ENCODE data around the gene RBBP8NL.

RBBP8NL gene

DNA sequence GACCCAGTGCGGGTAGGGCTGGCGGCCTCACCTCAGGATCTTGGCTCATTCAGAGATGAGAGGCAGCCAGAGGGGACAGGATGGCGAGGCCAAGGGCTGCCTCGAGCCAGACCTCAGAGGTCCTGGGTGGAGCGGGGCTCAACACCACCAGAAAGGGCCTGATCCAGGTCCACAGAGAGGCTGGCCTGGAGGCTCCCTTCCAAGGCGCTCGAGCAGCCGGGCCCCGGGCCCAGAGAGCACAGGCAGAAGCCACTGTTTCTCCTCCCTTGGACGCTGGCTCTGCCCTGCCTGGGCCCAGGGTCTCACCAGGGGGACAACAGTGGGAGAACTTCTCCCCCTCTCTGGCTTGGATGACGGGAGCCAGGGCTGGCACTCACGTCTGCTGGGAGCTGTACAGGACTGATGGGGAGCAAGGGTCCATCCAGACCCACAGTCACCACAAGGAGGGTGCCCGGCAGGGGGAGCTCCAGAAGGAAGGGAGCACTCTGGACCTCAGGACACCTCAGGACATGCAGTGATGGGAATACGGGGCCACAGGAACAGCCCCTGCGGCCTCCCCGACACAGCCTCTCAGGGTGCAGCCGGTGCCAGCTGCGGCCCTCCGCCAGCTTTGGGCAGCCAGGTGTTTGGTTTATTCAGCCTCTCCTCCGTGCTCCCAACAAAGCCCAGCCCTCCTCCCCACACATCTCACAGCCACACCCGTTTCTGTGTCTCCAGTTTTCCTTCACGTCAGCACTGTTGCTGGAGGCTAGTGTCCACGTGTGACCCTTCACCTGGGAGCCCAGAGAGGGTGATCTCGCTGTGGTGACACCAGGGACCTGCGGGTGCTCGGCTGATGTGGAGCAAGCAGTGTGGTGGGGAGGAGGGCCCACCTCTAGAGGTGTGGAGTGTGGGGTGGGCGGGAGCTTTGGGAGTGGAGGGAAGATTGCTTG is 31.8 kb downstream of the RBBP8NL start:
- TF ChIP-seq GATA1 (IDR thresholded peaks at IDR 0.05; ENCODE audit: low read depth, low read length) = no peak
- TF ChIP-seq POLR2A (IDR thresholded peaks at IDR 0.05; ENCODE audit: low read length) = no peak
- no peak for DNase-seq

DNA sequence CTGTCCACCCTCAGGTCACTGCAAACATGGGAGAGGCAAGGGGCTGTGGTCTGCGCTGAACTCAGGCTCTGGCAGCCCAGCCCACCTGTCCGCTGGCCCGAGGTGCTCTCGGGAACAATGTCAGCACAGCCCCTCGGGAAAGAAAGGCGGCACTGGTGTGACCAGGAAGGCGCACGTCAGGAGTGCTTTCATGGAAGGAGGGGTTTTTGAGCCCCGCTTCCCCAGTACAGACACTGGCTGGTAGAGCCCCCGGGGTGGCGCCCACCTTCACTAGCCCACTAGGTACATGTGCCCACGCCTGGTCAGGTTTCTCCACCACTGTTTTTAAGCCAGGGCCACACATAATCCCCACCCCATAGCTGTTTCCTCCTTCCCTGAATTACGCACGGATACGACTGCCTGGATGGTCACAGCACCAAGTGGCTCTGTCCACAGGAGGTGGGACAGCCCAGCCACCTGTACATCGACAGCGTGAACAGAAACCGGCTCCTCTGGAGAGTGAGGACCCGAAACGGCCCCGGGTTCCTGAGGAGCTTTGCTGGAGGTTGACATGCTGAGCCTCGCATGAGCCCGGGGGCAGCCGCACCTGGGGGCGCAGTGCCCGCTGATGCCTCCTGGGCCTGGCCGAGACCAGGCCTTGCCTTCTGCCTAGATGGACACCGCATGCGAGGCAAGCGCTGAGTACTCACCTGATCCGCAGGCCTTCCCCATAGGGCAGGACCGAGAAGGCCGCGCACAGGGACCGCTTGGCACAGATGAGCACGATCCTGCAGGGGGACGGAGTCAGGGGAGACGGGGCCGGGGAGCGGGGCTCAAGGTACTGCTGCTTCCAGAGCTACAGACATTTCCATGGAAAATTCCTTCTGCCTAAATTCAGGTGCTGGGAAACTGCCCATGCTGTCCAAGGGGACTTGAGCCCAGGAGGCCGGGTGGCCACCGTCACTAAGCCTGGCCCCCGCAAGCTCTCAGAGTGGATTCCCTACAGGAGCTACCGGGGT is 32.8 kb downstream of the RBBP8NL start:
- TF ChIP-seq GATA1 (IDR thresholded peaks at IDR 0.05; ENCODE audit: low read depth, low read length) = no peak
- DNase-seq = no peak

DNA sequence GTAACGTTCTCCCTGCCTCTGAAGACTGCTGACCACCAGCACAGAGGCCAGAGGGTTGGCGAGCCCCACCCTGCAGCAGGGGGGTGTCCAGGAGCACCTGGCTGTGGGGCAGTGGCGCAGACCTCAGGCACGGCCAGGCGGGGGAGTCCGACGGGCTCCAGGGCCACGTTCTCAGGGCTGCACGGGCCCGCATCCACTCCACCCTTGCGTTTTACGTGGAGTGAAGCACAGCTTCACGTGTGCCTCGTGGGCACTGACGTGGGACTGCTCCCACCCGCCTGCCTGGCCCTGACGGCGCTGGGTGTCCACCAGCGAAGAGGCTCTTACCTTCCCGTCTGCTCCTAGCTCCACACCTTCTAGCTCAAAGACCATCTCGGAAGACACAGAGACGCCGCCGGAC is 33.5 kb downstream of the RBBP8NL start:
- no peak for DNase-seq
- no peak for TF ChIP-seq GATA1 (IDR thresholded peaks at IDR 0.05; ENCODE audit: low read depth, low read length)
- TF ChIP-seq POLR2A (IDR thresholded peaks at IDR 0.05; ENCODE audit: low read length) = no peak

DNA sequence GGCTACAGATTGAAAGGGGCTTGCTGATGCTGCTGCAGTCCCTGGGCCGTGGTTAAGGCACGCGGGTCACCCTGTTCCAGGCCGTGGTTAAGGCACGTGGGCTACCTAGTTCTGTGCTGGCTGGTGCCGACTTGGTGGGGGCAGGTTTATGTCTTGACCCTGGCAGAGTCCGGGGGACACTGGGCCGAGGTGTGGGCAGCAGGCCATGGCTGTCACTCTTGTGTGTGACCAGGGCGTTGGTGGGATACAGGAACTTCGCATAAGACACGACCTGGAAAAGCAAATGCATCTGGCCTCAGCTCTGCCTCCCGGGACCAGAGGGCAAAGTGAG is 34.0 kb downstream of the RBBP8NL start:
- DNase-seq = no peak
- TF ChIP-seq POLR2A (IDR thresholded peaks at IDR 0.05; ENCODE audit: low read length) (no peak), GATA1 (IDR thresholded peaks at IDR 0.05; ENCODE audit: low read depth, low read length) (no peak)

DNA sequence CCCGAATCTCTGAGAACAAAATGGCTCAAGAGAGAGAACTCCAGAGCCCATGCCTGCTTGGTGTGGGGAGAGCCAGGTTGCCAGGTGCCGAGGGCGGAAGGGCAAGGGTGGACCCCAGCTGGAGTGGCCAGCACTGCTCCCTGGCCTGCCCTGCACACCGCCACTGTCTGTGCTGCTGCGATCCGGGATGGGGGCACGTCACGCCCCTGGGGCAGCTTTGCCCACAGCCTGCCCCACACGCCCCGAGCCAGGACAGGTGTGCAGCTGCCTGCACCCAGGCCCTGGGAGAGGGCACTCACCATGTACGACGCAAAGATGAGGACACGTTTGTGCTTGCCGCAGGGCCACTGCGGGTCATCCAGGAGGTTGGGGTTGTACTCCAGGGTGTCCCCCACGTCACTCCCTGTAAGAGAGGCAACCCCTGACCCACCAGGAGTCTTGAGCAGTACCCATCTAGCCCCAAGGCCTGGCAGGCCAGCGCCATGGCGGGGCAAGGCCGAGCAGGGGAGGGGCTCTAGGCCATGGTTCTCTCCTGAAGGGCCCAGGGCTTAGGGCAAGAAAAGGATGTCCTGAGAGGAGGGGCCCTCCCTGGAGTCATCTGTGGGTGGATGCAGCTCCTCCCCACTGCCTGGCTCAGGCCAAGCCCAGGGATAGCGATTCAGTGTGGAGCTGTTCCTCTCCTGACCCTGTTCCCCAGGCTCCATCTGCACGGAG is 34.6 kb downstream of the RBBP8NL start:
- DNase-seq = no peak
- TF ChIP-seq POLR2A (IDR thresholded peaks at IDR 0.05; ENCODE audit: low read length) = no peak
- no peak for TF ChIP-seq GATA1 (IDR thresholded peaks at IDR 0.05; ENCODE audit: low read depth, low read length)

DNA sequence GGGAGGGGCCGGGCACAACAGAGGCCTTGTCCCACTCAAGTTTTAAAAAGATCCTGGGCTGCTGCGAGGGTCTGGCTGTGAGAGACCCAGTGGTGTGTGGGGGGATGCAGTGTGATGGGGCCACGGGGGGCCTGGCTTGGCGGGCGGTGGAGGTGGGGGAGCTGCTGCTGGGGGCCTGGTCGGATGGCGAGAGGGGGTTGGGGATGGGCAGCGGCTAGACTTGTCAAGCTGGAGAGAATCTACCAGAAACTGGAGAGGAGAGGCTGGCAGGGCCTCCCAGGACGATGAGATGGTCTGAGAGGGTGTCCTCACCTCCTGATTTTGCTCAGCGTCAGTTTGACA is 35.3 kb downstream of the RBBP8NL start:
- DNase-seq = no peak
- TF ChIP-seq POLR2A (IDR thresholded peaks at IDR 0.05; ENCODE audit: low read length) (no peak), GATA1 (IDR thresholded peaks at IDR 0.05; ENCODE audit: low read depth, low read length) (no peak)

DNA sequence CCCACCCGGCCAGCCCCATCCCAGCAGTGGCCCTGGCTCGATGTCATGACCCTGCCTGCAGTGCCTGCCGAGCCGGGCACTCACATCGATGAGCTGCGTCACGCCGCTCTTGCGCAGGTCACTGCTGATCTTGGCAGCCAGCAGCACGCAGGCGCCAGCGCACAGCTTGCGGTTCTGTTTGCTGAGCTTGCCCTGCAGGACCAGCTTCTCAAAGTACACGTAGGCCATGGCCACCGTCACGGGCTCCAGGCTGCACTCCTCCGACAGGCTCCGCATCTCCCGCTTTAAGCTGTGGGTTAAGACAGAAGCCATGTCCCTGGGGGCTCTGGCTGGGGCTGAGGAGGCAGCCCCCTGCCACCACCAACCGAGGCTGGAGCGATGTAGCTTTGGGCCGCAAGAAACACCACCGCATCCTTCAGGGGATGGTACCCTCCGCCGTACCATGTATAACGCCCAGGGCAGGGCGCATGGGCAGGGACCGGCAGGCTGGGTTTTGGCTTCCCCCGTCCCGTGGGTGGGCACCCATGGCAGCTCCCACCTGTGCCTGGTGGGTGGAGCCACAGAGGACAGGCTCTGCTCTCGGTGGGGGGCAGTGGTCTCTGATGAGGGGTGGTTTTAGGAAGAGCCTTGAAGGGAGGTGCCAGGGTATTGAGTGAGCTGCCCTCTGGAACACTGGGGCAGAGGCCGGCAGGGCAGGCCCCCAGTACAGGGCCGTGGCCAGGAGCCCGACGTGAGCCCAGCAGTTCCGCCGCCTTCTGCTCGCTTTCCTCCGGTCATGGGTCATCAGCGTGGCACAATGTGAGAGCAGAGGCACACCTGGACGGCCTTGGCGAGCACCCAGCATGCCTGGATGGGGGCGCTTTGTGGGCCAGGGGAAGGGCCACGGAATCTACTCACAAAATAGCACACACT is 35.9 kb downstream of the RBBP8NL start:
- no peak for TF ChIP-seq POLR2A (IDR thresholded peaks at IDR 0.05; ENCODE audit: low read length)
- no peak for TF ChIP-seq GATA1 (IDR thresholded peaks at IDR 0.05; ENCODE audit: low read depth, low read length)
- no peak for DNase-seq

DNA sequence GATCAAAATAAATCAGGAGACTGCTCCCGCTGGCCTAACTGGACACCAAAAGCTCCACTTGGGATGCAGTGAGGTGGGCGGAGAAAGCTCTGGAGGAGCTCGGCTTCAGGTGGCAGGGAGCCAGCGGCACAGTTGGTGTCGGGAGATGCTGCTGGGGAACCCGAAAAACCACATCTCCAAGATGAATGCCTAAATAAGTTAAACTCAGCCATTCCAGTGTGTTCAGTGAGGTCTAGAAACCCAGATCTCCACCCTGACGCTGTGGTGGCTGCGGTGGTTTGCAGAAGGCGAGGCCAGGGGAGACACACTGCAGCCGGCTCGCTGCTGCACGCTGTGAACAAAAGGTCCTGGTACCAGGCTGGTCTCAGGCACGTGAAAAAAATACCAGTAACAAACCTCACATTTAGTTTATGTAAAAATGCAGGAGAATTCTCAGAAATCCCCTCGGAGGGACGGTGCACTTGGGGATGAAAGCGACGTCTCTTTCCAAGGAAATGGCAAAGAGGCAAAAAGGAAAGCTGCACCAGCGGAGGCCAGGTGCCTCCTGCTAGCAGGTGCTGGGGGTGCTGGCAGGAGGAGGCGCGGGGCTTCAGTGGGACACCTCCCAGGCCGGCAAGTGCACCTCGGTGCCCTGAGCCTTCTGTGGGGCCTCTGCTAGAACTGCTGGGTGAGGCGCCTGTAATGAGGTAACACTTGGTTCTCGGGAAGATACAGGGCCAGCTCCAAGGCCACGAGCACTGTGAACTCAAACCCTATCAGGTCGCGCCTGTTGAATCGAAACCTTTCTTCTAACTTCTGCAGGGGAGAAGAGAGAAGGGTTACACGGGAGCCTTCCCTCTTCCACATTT is 36.8 kb downstream of the RBBP8NL start:
- no peak for TF ChIP-seq POLR2A (IDR thresholded peaks at IDR 0.05; ENCODE audit: low read length)
- TF ChIP-seq GATA1 (IDR thresholded peaks at IDR 0.05; ENCODE audit: low read depth, low read length) = no peak
- no peak for DNase-seq

DNA sequence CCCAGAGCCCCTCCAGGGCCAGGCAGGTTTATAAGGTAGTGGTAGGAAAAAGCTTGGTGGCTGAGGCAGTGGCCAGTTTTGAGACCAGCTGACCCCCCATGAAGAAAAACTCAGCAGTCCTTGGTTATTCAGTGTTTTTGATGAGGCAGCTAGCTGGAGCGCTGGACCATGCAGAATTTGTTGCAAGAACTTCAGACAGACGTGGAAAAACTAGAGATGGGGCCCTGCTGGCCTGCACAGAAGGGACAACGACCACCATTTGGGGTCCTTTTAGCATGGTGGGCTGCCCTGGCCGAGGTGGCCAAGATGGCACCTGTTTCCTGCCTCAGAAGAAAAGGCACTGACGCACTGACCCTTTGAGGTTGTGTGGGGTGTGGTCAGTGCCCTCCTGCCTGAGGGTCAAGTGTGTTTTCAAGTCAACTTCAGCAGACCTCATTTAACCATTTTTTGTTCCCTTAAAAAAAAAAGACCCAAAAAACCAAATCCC is 37.7 kb downstream of the RBBP8NL start:
- TF ChIP-seq POLR2A (IDR thresholded peaks at IDR 0.05; ENCODE audit: low read length) (no peak), GATA1 (IDR thresholded peaks at IDR 0.05; ENCODE audit: low read depth, low read length) (no peak)

DNA sequence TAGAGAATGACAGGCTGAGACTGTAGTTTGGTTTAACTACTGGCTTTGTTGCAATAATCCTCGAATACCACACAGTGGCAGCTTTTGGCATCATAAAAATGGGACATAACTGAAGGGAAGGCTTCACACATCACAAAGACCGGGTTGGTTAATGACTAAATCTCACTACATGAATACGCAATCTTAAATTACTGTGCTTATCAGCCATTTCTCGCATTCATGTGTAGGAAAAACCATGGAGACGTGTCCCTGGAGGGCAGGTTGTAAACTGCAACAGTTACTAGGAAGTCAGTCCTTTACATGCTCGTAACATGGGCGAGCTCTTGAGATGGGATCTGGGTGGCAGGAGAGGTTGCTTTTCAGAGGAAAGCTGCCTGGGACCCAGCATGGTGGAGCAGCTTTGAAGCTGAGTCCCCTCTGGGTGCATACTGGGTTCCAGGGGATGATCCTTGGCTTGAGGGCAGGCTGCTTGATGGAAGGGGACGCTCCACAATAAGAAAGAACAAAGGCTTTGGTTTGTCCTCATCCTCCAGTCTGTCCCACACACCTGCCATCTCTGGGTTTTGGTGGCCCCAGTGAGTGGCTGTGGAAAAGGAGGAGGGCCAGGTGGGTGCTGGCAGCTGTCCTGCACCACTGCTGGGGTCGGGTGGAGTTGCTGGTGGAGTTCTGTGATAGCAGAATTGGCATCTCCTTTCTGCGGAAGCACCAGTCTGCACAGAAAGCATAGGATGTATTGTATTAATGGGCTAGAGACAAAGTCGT is 38.3 kb downstream of the RBBP8NL start:
- DNase-seq = no peak
- peak; percentile 55 for TF ChIP-seq POLR2A (IDR thresholded peaks at IDR 0.05; ENCODE audit: low read length)
- TF ChIP-seq GATA1 (IDR thresholded peaks at IDR 0.05; ENCODE audit: low read depth, low read length) = no peak

More for the DNA sequence above, 37.7 kb downstream of the RBBP8NL start:
- no peak for DNase-seq

DNA sequence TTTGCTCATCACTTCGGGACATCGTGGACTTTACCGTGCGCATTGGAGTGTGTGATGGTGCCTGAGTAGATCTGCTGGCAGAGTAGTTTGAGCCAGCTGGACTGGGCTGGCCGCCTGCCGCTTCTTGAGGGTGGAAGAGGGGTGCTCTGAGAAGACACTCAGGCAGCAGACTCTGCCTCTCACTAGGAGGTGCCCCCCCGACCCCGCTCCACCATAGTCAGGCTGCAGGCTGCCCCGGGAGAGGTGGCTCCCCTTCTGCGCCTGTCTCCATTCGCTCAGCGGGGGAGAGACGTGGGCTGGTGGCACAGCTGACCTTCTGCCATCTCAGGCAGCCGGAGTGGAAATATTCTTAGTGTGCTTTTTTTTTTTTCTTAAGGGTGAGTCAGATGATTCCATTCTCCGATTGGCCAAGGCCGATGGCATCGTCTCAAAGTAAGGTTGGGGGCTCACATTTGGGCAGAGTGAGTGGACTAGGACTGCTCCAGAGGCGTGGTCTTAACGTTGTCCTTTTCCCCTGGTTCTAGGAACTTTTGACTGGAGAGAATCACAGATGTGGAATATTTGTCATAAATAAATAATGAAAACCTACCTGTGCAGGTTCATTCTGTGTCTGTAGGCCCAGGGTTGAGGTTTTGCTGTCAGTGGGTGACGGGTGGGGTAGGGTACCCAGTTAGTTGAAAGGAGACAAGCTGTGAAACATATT is 39.3 kb downstream of the RBBP8NL start:
- no peak for DNase-seq
- no peak for TF ChIP-seq GATA1 (IDR thresholded peaks at IDR 0.05; ENCODE audit: low read depth, low read length)
- no peak for TF ChIP-seq POLR2A (IDR thresholded peaks at IDR 0.05; ENCODE audit: low read length)
